Stimulated activated naive CD8-positive, alpha-beta T cell treated with anti-CD3 and anti-CD28 coated beads, Interleukin-15, amount 100 ng/mL, for 72 hours (primary cell): ENCODE measurements around the gene CEP131.

Experiments
- ATAC-seq: fragments of 150-1000 bp; cut with Tn5 transposase; 2 replicates; pipeline ENCODE4 v1.10.0; 2021; ENCODE audit warnings: mild to moderate bottlenecking, moderate library complexity
- DNase-seq, 2 donors: peaks; one replicate each; pipeline ENCODE4 v3.0.0; 2021 to 2022
- H3K27ac Mint-ChIP-seq, 2 donors: one replicate each; pipeline ENCODE4 v1.8.0; 2022; ENCODE audit warnings: mild to moderate bottlenecking in 2 of 2, mixed read lengths in 2 of 2, moderate library complexity in 2 of 2
- H3K27me3 Mint-ChIP-seq: one replicate; pipeline ENCODE4 v1.8.0; 2022; ENCODE audit warnings: mixed read lengths
- H3K4me1 Mint-ChIP-seq: one replicate; pipeline ENCODE4 v1.8.0; 2022; ENCODE audit warnings: mild to moderate bottlenecking, mixed read lengths
- H3K4me3 Mint-ChIP-seq, 2 donors: one replicate each; pipeline ENCODE4 v1.8.0; 2022; ENCODE audit warnings: mild to moderate bottlenecking in 2 of 2, mixed read lengths in 2 of 2, moderate library complexity in 1 of 2
- H3K9me3 Mint-ChIP-seq, 2 donors: one replicate each; pipeline ENCODE4 v1.8.0; 2022; ENCODE audit warnings: mixed read lengths in 2 of 2

Gene CEP131

DNA sequence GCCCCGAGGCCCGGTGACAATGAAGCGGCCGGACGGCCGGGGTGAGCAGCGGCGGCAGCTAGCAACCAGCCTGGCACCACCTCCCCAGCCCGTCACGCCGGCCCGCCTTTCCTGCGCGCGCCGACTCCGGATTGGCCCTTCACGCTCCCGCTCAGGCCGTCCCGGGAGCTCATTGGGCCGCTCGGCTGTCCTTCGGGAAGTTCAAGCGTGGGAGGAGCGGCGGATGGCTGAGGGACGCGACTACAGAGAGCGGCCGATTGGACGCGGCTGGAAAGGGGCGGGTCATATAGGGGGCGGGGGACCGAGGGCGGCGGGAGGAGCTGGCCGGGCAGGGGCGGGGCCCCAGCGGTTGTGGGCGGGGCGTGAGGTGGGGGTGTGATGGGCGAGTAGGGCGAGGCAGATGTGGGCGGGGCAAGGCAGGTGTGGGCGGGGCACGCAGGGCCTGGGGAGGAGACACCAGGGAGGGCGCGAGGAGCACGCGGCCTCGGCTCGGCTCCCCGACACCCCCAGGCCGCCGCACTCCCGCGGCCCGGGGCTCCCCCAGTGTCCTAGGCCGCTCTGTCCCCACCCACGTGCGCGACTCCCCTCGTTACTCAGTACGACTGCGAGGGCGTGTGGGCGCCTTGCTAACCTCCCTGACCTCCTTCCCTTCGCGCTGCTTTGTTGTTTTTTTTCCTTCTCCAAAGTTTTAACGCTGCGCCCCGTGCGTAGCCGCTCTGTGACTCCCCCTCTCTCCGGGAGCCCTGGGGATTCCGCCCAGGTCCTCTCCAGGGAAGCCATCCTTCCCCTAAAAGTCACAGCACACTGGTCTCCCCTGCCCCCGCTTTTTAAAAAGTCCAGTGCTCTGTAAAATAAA, at the start of gene CEP131:
Gene CEP131, minus strand, starts transcription at position 60 of the 856 bp plus-strand sequence. CDS start 2,909 bp downstream, outside the sequence.
- H3K4me3 Mint-ChIP-seq = peak within 1 kb of the TSS; percentile 79 to 84
- no peaks in the 10 kb centered on the region for H3K27me3 Mint-ChIP-seq
- peaks cover 28% of the 10 kb centered on the region for H3K4me1 Mint-ChIP-seq
- ATAC-seq (peak; percentile 97), DNase-seq (peak; percentile 99 to 100)
- no peaks in the 10 kb centered on the region for H3K9me3 Mint-ChIP-seq
- peak within 1 kb of the TSS in 1 of 2 donors; percentile 60 for H3K27ac Mint-ChIP-seq

- Mint-ChIP-seq H3K9me3 (no peaks in the 10 kb centered on the region), H3K27ac (no peak overlapping the region), H3K4me1 (peaks cover 8% of the 10 kb centered on the region), H3K4me3 (no peak overlapping the region), H3K27me3 (no peaks in the 10 kb centered on the region)
- DNase-seq (no peak), ATAC-seq (no peak)
These were observed 48.5 kb upstream of the CEP131 start for GRCh38 chr17:81271226-81271625.

GRCh38 chr17:81270279-81270678, 47.5 kb upstream of the CEP131 start:
- DNase-seq (no peak), ATAC-seq (no peak)
- no peaks in the 10 kb centered on the region for H3K9me3 Mint-ChIP-seq
- no peak overlapping the region for H3K4me3 Mint-ChIP-seq
- H3K27me3 Mint-ChIP-seq = no peaks in the 10 kb centered on the region
- H3K27ac Mint-ChIP-seq = peak overlapping the region in 1 of 2 donors; percentile 34
- H3K4me1 Mint-ChIP-seq = peaks cover 8% of the 10 kb centered on the region

DNA sequence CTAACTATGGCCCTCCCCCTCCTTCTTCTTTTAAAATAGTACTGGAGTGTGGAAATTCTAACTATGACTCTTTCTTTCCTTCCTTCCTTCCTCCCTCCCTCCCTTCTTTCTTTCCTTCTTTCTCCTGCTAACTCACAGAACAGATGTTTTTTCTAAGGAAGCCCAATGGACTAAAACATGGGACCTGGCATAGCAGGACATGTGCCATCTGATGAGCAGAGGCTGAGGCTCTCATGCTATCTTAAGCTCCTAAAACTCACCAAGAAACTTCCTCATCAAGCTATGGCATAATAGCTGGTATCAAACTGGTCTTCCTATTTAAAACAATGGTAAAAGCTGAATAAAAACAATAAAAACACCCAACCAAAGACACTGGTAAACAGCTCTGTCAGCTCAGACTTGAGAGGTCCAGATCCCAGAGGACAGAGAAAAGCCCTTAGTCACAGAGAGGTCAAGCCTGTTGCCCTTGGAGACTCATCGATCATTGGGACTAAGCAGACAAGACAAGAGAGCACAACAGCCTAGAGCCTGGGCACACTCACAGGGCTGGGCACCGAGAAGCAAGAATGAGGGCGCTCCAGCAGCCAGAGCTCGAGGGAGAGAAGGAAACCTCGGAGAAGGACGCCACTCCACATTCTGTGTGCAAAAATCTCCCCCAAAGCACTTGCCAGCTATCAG, 44.8 kb upstream of the CEP131 start:
- Mint-ChIP-seq H3K27ac (peak overlapping the region in 1 of 2 donors; percentile 55), H3K27me3 (no peaks in the 10 kb centered on the region), H3K4me3 (no peak overlapping the region), H3K9me3 (no peaks in the 10 kb centered on the region), H3K4me1 (peaks cover 8% of the 10 kb centered on the region)
- ATAC-seq (no peak), DNase-seq (no peak)

DNA sequence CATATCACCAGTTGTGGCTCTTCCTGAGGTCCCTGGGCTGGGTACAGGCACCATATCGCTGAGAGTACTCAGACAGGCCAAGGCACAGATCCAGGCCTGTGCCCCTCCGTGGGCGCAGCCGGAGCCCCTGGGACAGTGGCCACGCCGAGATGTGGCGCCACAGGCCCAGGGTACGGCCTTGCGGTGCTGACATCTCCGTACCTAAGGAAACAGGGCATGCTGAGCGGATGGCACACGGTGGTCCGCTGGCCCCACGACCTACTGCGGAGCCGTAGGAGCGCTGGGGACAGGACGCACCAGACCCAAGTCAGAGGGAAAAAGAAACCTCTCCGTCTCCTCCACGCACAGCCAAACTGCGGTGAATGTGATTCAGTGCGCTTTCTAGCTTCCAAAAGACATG, 42.8 kb upstream of the CEP131 start:
- Mint-ChIP-seq H3K4me3 (no peak overlapping the region), H3K4me1 (peaks cover 4% of the 10 kb centered on the region), H3K27ac (peak overlapping the region in 1 of 2 donors; percentile 61), H3K9me3 (no peaks in the 10 kb centered on the region), H3K27me3 (no peaks in the 10 kb centered on the region)
- no peak for ATAC-seq
- DNase-seq = no peak

DNA sequence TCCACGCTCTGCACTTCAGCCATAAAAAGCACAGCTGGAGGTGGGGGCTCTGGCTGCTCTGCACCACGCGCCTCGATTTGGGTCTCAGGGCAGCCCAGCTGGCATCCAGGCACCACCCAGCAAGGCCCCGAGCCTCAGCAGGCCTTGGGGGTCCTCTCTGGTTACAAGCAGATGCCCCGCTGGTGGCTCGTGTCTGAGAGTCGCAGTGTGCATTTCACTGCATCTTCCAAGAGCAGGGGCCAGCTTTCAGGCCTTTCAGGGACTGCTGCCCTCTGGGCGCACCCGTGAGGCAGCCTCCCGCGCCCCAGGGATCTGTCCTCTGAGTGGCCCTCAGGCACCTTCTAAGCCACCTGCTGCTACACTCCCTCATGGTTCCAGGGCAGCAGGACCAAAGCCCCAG, 41.9 kb upstream of the CEP131 start:
- Mint-ChIP-seq H3K27ac (no peak overlapping the region), H3K4me3 (no peak overlapping the region), H3K27me3 (no peaks in the 10 kb centered on the region), H3K9me3 (no peaks in the 10 kb centered on the region), H3K4me1 (peaks cover 4% of the 10 kb centered on the region)
- no peak for DNase-seq
- no peak for ATAC-seq

- ATAC-seq (no peak), DNase-seq (no peak)
- no peak overlapping the region for H3K27ac Mint-ChIP-seq
- H3K4me1 Mint-ChIP-seq = peaks cover 4% of the 10 kb centered on the region
- no peaks in the 10 kb centered on the region for H3K27me3 Mint-ChIP-seq
- H3K9me3 Mint-ChIP-seq = no peaks in the 10 kb centered on the region
- no peak overlapping the region for H3K4me3 Mint-ChIP-seq
These were observed 40.8 kb upstream of the CEP131 start for GRCh38 chr17:81263371-81264181.

DNA sequence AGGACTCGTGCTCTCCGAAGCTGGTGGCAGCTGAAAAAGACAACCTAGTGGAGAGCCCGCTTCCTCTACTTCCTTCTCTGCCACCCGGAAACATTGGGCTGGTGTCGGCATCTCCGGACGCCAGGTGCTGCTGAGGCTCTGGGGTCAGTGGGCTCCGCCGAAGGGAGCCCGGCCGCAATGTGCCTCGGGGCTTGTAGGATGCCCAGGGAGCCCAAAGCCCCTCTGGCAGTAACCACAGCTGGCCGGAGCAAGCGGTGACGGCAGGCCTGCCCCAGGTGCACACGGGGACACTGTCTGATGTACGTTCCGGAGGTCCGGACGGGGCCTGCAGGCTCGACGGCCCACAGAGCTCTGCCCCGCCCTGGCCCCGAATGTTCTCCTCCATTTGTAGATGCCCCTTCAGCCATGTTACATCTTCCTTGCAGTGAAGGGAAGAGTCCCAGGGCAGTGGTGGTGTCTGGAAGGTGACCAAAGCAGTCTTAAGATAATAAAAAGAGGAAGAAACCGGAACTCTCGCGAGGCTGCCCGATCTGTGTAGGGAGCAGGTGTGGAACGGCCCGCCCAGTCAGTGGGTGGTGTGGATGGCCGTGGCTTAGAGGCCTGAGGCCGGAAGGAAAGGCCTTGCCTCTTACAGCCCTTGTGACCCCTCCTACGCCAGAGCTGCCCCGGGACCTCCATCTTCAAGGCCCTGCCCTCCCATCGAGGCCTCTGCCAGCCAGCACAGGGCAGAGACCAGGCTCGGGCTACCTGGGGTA, 39.0 kb upstream of the CEP131 start:
- no peak for ATAC-seq
- Mint-ChIP-seq H3K27me3 (no peaks in the 10 kb centered on the region), H3K4me3 (no peak overlapping the region), H3K9me3 (no peaks in the 10 kb centered on the region), H3K27ac (no peak overlapping the region), H3K4me1 (no peaks in the 10 kb centered on the region)
- no peak for DNase-seq

GRCh38 chr17:81261096-81261495, 38.3 kb upstream of the CEP131 start:
- H3K4me3 Mint-ChIP-seq = no peak overlapping the region

GRCh38 chr17:81260641-81261040, 37.9 kb upstream of the CEP131 start:
- DNase-seq (no peak), ATAC-seq (no peak)
- Mint-ChIP-seq H3K4me1 (no peaks in the 10 kb centered on the region), H3K27me3 (no peaks in the 10 kb centered on the region), H3K4me3 (no peak overlapping the region), H3K27ac (no peak overlapping the region), H3K9me3 (no peaks in the 10 kb centered on the region)

More at GRCh38 chr17:81261096-81261495, 38.3 kb upstream of the CEP131 start:
- no peaks in the 10 kb centered on the region for H3K27me3 Mint-ChIP-seq
- DNase-seq = no peak
- no peaks in the 10 kb centered on the region for H3K9me3 Mint-ChIP-seq
- H3K4me1 Mint-ChIP-seq = no peaks in the 10 kb centered on the region
- no peak overlapping the region for H3K27ac Mint-ChIP-seq
- no peak for ATAC-seq

- DNase-seq (no peak), ATAC-seq (peak; percentile 15)
- Mint-ChIP-seq H3K4me1 (no peaks in the 10 kb centered on the region), H3K4me3 (no peak overlapping the region), H3K9me3 (no peaks in the 10 kb centered on the region), H3K27ac (no peak overlapping the region), H3K27me3 (no peaks in the 10 kb centered on the region)
These were observed 37.4 kb upstream of the CEP131 start for GRCh38 chr17:81260171-81260570.

GRCh38 chr17:81259058-81259605, 36.4 kb upstream of the CEP131 start:
- no peaks in the 10 kb centered on the region for H3K9me3 Mint-ChIP-seq
- H3K4me1 Mint-ChIP-seq = no peaks in the 10 kb centered on the region
- ATAC-seq (no peak), DNase-seq (no peak)
- H3K4me3 Mint-ChIP-seq = no peak overlapping the region
- H3K27ac Mint-ChIP-seq = no peak overlapping the region
- no peaks in the 10 kb centered on the region for H3K27me3 Mint-ChIP-seq

GRCh38 chr17:81258292-81258691, 35.5 kb upstream of the CEP131 start:
- Mint-ChIP-seq H3K9me3 (no peaks in the 10 kb centered on the region), H3K27me3 (no peaks in the 10 kb centered on the region), H3K4me3 (no peak overlapping the region), H3K4me1 (peaks cover 2% of the 10 kb centered on the region), H3K27ac (no peak overlapping the region)
- DNase-seq = no peak
- ATAC-seq = no peak

DNA sequence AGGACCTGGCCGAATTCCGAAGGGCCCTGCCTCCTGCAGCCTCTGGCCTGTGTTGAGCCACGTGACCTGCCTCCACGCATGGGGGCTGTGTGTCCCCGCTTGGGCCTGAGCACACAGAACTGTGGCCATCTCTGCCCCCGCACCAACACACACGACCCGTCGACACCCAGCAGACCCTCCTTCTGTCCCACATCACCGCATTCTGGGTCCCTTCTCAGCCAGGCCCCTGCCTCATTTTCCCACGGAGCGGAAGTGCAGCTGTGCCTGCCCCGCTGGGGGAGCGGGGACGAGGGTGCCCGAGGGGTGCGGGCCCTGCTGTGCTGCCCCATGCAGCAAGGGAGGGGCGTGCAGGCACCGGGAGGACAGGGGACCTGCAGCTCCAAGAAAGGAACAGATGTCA, 34.8 kb upstream of the CEP131 start:
- Mint-ChIP-seq H3K9me3 (no peaks in the 10 kb centered on the region), H3K4me3 (no peak overlapping the region), H3K27me3 (no peaks in the 10 kb centered on the region), H3K27ac (peak overlapping the region in 1 of 2 donors; percentile 78), H3K4me1 (peaks cover 10% of the 10 kb centered on the region)
- ATAC-seq (no peak), DNase-seq (no peak)

DNA sequence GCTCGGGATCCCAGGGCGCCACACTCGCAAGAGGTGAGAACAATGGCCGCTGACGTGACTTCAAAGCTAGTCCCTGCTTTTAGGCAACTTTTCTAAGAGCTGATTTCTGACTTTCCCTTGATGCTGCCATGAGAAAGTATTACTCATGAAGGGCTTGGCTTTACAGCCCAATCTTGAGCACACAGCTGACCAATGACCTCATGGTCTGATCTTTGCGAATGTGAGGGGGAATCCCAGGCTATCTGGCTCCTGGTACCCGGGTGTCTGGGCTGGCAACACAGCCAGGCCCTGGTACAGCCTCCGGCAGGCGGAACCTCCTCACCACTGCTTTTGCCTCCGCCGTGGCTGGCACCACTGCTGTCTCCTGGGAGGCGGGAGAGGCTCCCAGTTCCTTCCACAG, 33.9 kb upstream of the CEP131 start:
- Mint-ChIP-seq H3K27me3 (no peaks in the 10 kb centered on the region), H3K4me1 (peaks cover 19% of the 10 kb centered on the region), H3K27ac (peak overlapping the region in 1 of 2 donors; percentile 75), H3K9me3 (no peaks in the 10 kb centered on the region), H3K4me3 (no peak overlapping the region)
- DNase-seq (no peak), ATAC-seq (no peak)
